Testis (tissue), 3 donors: ENCODE results near the gene EXOC4. TPM values are rescaled to one million over a fixed set of nuclear protein-coding genes. Genes with fewer than 3 reads are reported as not detected.

Source experiments
- DNase-seq: peaks from one replicate; pipeline ENCODE4 v3.0.0-alpha.2; 2019
- H3K27ac ChIP-seq, 2 donors: fragments of 200-600 bp; sonication (generic); one replicate each; pipeline ENCODE4 v1.5.1; 2019
- H3K27me3 ChIP-seq: fragments of 200-600 bp; sonication (generic); one replicate; pipeline ENCODE4 v1.5.1; 2019
- H3K36me3 ChIP-seq: fragments of 200-600 bp; sonication (generic); one replicate; pipeline ENCODE4 v1.5.1; 2017; ENCODE audit warnings: low read depth; ENCODE audit errors: missing control alignments
- H3K4me1 ChIP-seq: fragments of 200-600 bp; sonication (generic); one replicate; pipeline ENCODE4 v1.5.1; 2019
- H3K4me3 ChIP-seq, 2 donors: fragments of 200-600 bp; sonication (generic); one replicate each; pipeline ENCODE4 v1.5.1; 2017 to 2019
- H3K9me3 ChIP-seq: fragments of 200-600 bp; sonication (generic); one replicate; pipeline ENCODE4 v1.5.1; 2017
- POLR2A ChIP-seq: fragments of 450-650 bp; IDR thresholded peaks from one replicate; pipeline ENCODE4 v1.6.1; 2017; ENCODE audit warnings: antibody characterized with exemption, mild to moderate bottlenecking, moderate library complexity
- WGBS, 2 donors: methylation state at CpG; one replicate each; pipeline ENCODE4 v1.1.5; 2018; 5-methylcytosine and 5-hydroxymethylcytosine counted together
- intact Hi-C: fragments of 100-400 bp; cut with DNase I; formaldehyde crosslinking; loops from one replicate; pipeline ENCODE4 v1.15.1; 2023; ENCODE audit warnings: low total_unique reads
- polyA plus RNA-seq: library from polyadenylated mRNA; stranded (reverse); fragments of 350-450 nt; fragmentation: Illumina TruSeq; extraction: RNeasy Lipid Tissue Mini Kit (QIAGEN cat#74804); gene quantifications from one replicate; pipeline ENCODE4 v1.2.3, GENCODE V29; 2014; ENCODE audit warnings: low read depth, low replicate concordance; ENCODE audit not compliant: insufficient read depth
- total RNA-seq, 2 donors: library from RNA; depleted of rRNA; stranded (reverse); fragments of >200 nt; gene quantifications; one replicate each; pipeline ENCODE4 v1.2.3, GENCODE V29; 2016
- TF ChIP-seq, protein P1 (sequence below), 3 experiments: fragments of 450-650 bp in 2 of 3; fragments of 200-600 bp in 1 of 3; sonication (generic) in 1 of 3; IDR thresholded peaks; one replicate each; pipeline ENCODE4 v1.5.1; 2016 to 2019; ENCODE audit warnings: antibody characterized with exemption in 3 of 3, mild to moderate bottlenecking in 2 of 3, moderate library complexity in 1 of 3

The EXOC4 gene
- total and polyA plus RNA-seq, 3 donors from 2014 or later = 47.4 to 169 (median 142) TPM

DNA sequence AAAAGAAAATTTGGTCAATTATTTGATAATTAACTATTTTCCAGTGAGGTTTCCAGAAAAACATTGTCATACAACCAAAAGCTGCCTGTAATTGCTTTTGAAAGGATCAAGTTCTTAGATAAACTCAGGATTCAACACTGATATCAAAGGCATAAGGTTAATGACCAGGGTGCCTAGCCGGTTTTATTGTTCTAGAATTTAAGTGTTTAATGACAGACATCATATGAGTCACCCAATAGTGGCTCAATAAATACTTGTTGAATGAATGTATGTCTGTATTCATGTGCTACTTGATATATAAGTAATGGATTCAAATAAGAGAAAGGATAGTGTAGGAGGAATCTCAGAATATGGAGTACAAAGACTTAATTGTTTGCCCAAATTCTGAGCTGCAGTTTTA lies 678.2 kb downstream of the EXOC4 start:
- Histone ChIP-seq H3K9me3 (no peaks in the 10 kb centered on the region), H3K36me3 (no peaks in the 10 kb centered on the region), H3K27me3 (no peaks in the 10 kb centered on the region), H3K4me1 (no peaks in the 10 kb centered on the region), H3K4me3 (no peak overlapping the region), H3K27ac (no peak overlapping the region)
- TF ChIP-seq, protein P1, sequence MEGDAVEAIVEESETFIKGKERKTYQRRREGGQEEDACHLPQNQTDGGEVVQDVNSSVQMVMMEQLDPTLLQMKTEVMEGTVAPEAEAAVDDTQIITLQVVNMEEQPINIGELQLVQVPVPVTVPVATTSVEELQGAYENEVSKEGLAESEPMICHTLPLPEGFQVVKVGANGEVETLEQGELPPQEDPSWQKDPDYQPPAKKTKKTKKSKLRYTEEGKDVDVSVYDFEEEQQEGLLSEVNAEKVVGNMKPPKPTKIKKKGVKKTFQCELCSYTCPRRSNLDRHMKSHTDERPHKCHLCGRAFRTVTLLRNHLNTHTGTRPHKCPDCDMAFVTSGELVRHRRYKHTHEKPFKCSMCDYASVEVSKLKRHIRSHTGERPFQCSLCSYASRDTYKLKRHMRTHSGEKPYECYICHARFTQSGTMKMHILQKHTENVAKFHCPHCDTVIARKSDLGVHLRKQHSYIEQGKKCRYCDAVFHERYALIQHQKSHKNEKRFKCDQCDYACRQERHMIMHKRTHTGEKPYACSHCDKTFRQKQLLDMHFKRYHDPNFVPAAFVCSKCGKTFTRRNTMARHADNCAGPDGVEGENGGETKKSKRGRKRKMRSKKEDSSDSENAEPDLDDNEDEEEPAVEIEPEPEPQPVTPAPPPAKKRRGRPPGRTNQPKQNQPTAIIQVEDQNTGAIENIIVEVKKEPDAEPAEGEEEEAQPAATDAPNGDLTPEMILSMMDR (IDR thresholded peaks at IDR 0.05) = no peak
- no peak for TF ChIP-seq POLR2A
- no peak for DNase-seq
- intact Hi-C loops = no loop called here
- 86 to 94% methylated on average over 1 of the region's 1 CpG for WGBS, 2 donors

- WGBS, 2 donors = 40 to 100% methylated on average over 1 of the region's 1 CpG
- intact Hi-C loops = no loop called here
- no peak overlapping the region for H3K27ac ChIP-seq
- no peaks in the 10 kb centered on the region for H3K27me3 ChIP-seq
- no peaks in the 10 kb centered on the region for H3K36me3 ChIP-seq
- H3K4me1 ChIP-seq = no peaks in the 10 kb centered on the region
- TF ChIP-seq, protein P1 (IDR thresholded peaks at IDR 0.05) = no peak
- TF ChIP-seq POLR2A = no peak
- no peak overlapping the region for H3K4me3 ChIP-seq
- DNase-seq = no peak
- H3K9me3 ChIP-seq = no peaks in the 10 kb centered on the region
Measured at GRCh38 chr7:133932591-133932990, 679.7 kb downstream of the EXOC4 start.

DNA sequence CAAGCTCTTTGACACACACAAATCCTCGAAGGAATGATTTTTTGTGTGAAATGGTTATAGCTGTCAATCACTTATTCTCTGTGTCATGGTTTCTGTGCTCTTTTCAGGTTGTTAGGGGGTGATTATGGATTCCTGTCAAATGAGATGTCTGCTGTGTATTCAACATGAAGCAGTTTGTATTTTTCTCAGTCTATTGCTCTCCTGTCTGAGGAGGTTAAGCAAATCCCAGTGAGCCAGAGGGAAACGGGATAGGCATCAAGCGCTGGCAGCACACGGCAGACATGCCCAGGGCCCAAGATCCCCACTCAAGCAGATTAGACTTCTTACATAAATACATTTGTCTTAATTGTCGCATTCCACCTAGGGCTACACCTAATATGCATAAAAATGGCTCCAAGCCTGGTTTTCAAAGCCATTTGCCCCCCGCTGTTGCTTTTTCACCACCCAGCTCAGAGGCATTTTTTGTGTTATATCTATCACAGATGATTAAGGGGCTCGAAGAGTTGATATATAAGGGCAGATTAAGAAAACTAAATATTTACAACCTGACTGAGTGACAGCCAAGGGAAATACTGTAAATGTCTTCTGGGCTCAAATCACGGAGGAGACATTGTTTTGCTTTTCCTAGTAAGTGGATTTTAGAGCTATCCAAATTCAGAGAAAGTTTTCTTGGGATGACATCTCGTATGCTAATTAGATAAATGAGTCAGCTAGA lies 681.5 kb downstream of the EXOC4 start:
- Histone ChIP-seq H3K4me1 (no peaks in the 10 kb centered on the region), H3K27me3 (no peaks in the 10 kb centered on the region), H3K36me3 (no peaks in the 10 kb centered on the region), H3K9me3 (no peaks in the 10 kb centered on the region), H3K4me3 (no peak overlapping the region), H3K27ac (no peak overlapping the region)
- WGBS, 2 donors = 90 to 94% methylated on average over 9 of the region's 9 CpGs
- DNase-seq = no peak
- intact Hi-C loops = no loop called here
- TF ChIP-seq, protein P1 (IDR thresholded peaks at IDR 0.05) = no peak
- no peak for TF ChIP-seq POLR2A

GRCh38 chr7:133934977-133935330 lies 682.1 kb downstream of the EXOC4 start:
- Histone ChIP-seq H3K9me3 (no peaks in the 10 kb centered on the region), H3K27ac (no peak overlapping the region), H3K27me3 (no peaks in the 10 kb centered on the region), H3K4me3 (no peak overlapping the region), H3K36me3 (no peaks in the 10 kb centered on the region), H3K4me1 (no peaks in the 10 kb centered on the region)
- 87 to 91% methylated on average over 2 of the region's 2 CpGs for WGBS, 2 donors
- intact Hi-C loops = no loop called here
- no peak for DNase-seq
- TF ChIP-seq POLR2A = no peak
- TF ChIP-seq, protein P1 (IDR thresholded peaks at IDR 0.05) = no peak

DNA sequence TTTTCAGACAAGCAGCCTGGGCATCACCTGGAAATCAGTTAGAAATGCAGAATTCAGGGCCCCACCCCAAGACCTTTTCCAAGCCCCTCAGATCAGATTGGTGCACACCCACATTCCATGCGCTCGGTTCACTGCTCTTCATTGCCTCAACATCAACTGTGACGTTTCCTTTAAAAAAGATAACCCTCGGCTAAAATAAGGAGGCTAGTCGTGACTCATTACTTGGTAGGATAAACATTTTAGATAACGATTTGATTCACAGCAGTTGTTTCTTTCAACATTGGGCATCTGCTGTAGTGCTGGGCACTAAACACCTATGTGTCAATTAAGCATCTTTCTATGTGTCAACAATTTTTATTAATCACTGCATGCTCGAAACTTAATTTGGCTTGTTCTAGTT lies 683.2 kb downstream of the EXOC4 start:
- DNase-seq = no peak
- no peak for TF ChIP-seq POLR2A
- TF ChIP-seq, protein P1 (IDR thresholded peaks at IDR 0.05) = no peak
- no peak overlapping the region for H3K27ac ChIP-seq
- H3K36me3 ChIP-seq = no peaks in the 10 kb centered on the region
- intact Hi-C loops = no loop called here
- no peaks in the 10 kb centered on the region for H3K27me3 ChIP-seq
- no peak overlapping the region for H3K4me3 ChIP-seq
- no peaks in the 10 kb centered on the region for H3K4me1 ChIP-seq
- WGBS, 2 donors = 77 to 94% methylated on average over 7 of the region's 7 CpGs
- H3K9me3 ChIP-seq = no peaks in the 10 kb centered on the region
